Endothelial cell (in vitro differentiated cells): ENCODE results near the gene MFSD6. TPM values are rescaled to one million over a fixed set of nuclear protein-coding genes. Genes with fewer than 3 reads are reported as not detected.
A peak's percentile ranks its signal among the peaks of the same experiment; 100 is the strongest.

ENCODE experiments used
- DNase-seq: peaks from one replicate; pipeline ENCODE4 v3.0.0; 2021; ENCODE audit warnings: low spot score
- H3K27ac Mint-ChIP-seq: one replicate; pipeline ENCODE4 v1.8.0; 2021; ENCODE audit warnings: mixed read lengths, inconsistent platforms; ENCODE audit not compliant: unreplicated experiment
- H3K27me3 Mint-ChIP-seq: one replicate; pipeline ENCODE4 v1.8.0; 2021; ENCODE audit warnings: mild to moderate bottlenecking, moderate library complexity, mixed read lengths, inconsistent platforms; ENCODE audit not compliant: unreplicated experiment
- H3K36me3 Mint-ChIP-seq: one replicate; pipeline ENCODE4 v1.8.0; 2021; ENCODE audit warnings: mild to moderate bottlenecking, low read depth, mixed read lengths, inconsistent platforms; ENCODE audit not compliant: unreplicated experiment
- H3K4me1 Mint-ChIP-seq: one replicate; pipeline ENCODE4 v1.8.0; 2021; ENCODE audit warnings: mild to moderate bottlenecking, mixed read lengths, inconsistent platforms; ENCODE audit not compliant: unreplicated experiment
- H3K4me3 Mint-ChIP-seq: one replicate; pipeline ENCODE4 v1.8.0; 2021; ENCODE audit warnings: mild to moderate bottlenecking, mixed read lengths, inconsistent platforms; ENCODE audit not compliant: unreplicated experiment
- H3K9me3 Mint-ChIP-seq: one replicate; pipeline ENCODE4 v1.8.0; 2021; ENCODE audit warnings: mixed read lengths, inconsistent platforms; ENCODE audit not compliant: unreplicated experiment
- CTCF ChIP-seq: fragments of 200-600 bp; sonication (generic); IDR thresholded peaks from one replicate; pipeline ENCODE4 v1.5.0; 2021; ENCODE audit warnings: antibody characterized with exemption; ENCODE audit not compliant: unreplicated experiment
- total RNA-seq: library from RNA; stranded (reverse); fragmentation: NEBNext Ultra II Directional; extraction: Animal tissue kit (Norgen Biotek cat#: 25700); gene quantifications from one replicate; pipeline ENCODE4 v1.2.1, GENCODE V29; 2021; ENCODE audit not compliant: unreplicated experiment

Gene MFSD6
- total RNA-seq, 1 donor from 2014 or later = 2.4 TPM

- no peaks in the 10 kb centered on the region for H3K9me3 Mint-ChIP-seq
- H3K4me1 Mint-ChIP-seq = no peaks in the 10 kb centered on the region
- TF ChIP-seq CTCF = peak; percentile 41
- DNase-seq = no peak
- no peaks in the 10 kb centered on the region for H3K36me3 Mint-ChIP-seq
- peaks cover 3% of the 10 kb centered on the region for H3K27me3 Mint-ChIP-seq
- no peak overlapping the region for H3K27ac Mint-ChIP-seq
- no peak overlapping the region for H3K4me3 Mint-ChIP-seq
Observed at GRCh38 chr2:190511104-190511503, 102.9 kb downstream of the MFSD6 start.

GRCh38 chr2:190512539-190513095, 104.5 kb downstream of the MFSD6 start:
- Mint-ChIP-seq H3K27me3 (peaks cover 3% of the 10 kb centered on the region), H3K4me3 (no peak overlapping the region), H3K27ac (no peak overlapping the region), H3K4me1 (no peaks in the 10 kb centered on the region), H3K36me3 (no peaks in the 10 kb centered on the region), H3K9me3 (no peaks in the 10 kb centered on the region)
- TF ChIP-seq CTCF = no peak
- DNase-seq = no peak

- H3K27ac Mint-ChIP-seq = no peak overlapping the region
- H3K27me3 Mint-ChIP-seq = no peaks in the 10 kb centered on the region
- no peak for DNase-seq
- no peak overlapping the region for H3K4me3 Mint-ChIP-seq
- H3K4me1 Mint-ChIP-seq = no peaks in the 10 kb centered on the region
- no peak for TF ChIP-seq CTCF
- no peaks in the 10 kb centered on the region for H3K9me3 Mint-ChIP-seq
- no peaks in the 10 kb centered on the region for H3K36me3 Mint-ChIP-seq
Observed at GRCh38 chr2:190513877-190514276, 105.7 kb downstream of the MFSD6 start.

- no peak for DNase-seq
- Mint-ChIP-seq H3K36me3 (no peaks in the 10 kb centered on the region), H3K27me3 (no peaks in the 10 kb centered on the region), H3K4me1 (no peaks in the 10 kb centered on the region), H3K4me3 (no peak overlapping the region), H3K9me3 (no peaks in the 10 kb centered on the region), H3K27ac (no peak overlapping the region)
- no peak for TF ChIP-seq CTCF
Observed at GRCh38 chr2:190514676-190515075, 106.5 kb downstream of the MFSD6 start.

- no peaks in the 10 kb centered on the region for H3K9me3 Mint-ChIP-seq
- H3K27me3 Mint-ChIP-seq = no peaks in the 10 kb centered on the region
- no peak overlapping the region for H3K4me3 Mint-ChIP-seq
- no peaks in the 10 kb centered on the region for H3K36me3 Mint-ChIP-seq
- no peak for DNase-seq
- no peak for TF ChIP-seq CTCF
- H3K4me1 Mint-ChIP-seq = peaks cover 6% of the 10 kb centered on the region
- no peak overlapping the region for H3K27ac Mint-ChIP-seq
Observed at GRCh38 chr2:190515687-190516086, 107.5 kb downstream of the MFSD6 start.
